Stimulated activated CD4-positive, alpha-beta T cell treated with anti-CD3 and anti-CD28 coated beads, Interleukin-12 subunit alpha, Interleukin-12 subunit beta, amount 100 ng/mL, for 48 hours (primary cell): ENCODE measurements around the gene SLC13A5.
"Not testable (repeated sequence)": the region's sequence is repeated elsewhere in the genome, so short reads cannot be mapped to it uniquely, and the experiment has no call there.

Experiments
- DNase-seq, 3 donors: peaks; one replicate each; pipeline ENCODE4 v3.0.0-alpha.2; 2020; ENCODE audit warnings: low read depth in 2 of 3, low spot score in 1 of 3

Gene SLC13A5

DNA sequence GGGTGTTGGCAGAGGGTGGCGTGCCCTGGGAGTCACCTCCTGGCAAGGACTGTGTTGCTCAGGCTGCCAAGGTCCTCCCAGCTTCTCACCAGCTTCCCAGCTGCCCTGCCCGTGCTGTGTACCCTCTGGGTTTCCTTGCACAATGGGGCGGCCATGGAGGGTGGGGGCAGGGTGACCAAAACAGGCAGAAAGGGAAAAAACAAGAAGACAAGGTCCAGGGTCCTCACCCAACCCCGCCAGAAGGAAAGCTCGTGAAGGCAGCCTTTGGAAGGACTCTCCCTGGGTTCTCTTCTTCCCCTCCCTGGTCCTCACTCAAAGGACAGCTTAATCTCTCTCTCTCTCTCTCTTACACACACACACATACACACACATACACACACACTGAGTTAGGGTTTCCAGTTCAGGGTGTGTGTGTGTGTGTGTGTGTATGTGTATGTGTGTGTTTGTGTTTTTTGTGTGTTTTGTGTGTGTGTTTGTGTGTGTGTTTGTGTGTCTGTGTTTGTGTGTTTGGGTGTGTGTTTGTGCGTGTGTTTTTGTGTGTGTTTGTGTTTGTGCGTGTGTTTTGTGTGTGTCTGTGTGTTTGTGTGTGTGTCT, 2.0 kb downstream of the SLC13A5 start:
- no peak for DNase-seq

DNA sequence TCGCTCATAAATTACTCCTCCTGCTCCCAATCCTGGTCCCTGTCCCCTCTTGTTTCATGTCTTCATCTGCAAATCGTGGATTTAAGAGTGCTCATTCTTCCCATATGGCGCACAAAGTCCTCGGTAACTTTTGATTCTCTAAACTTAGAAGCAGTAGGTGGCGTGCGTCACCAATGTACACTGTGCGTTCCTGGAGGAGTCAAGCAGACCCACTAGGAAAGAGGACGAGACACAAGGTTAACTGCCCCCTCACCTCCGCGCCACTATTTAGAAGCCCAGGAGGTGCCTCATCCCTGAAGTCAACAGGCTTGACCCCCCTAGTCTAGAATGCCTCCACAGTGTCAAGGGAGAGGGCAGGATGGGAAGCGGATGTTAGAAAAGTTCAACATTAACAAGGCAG, 2.9 kb downstream of the SLC13A5 start:
- DNase-seq, result no peak

DNA sequence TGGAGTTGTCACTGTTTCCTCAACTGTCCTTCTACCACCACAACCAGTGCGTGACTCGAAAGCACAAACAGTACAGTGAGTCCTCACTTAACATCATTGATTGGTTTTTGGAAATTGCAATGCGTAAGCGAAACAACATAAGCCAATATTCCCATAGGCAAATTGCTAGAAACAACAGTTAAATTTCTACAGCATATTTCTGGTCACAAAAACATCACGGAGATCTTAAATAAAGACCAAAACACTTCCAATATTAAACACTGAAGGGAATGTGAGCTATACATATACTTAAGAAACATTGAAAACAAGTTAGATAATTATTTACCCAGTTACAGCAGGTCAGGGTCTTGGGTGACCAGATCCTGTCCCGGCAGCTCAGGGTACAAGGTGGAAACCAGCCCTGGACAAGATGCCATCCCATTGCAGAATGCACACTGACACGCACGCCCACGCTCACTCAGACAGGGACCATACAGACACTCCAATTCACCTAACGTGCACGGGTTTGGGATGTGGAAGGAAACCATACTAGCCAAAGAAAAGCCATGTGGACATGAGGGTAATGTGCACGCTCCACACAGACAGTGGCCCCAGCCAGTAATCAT, 4.7 kb downstream of the SLC13A5 start:
- DNase-seq, result no peak

DNA sequence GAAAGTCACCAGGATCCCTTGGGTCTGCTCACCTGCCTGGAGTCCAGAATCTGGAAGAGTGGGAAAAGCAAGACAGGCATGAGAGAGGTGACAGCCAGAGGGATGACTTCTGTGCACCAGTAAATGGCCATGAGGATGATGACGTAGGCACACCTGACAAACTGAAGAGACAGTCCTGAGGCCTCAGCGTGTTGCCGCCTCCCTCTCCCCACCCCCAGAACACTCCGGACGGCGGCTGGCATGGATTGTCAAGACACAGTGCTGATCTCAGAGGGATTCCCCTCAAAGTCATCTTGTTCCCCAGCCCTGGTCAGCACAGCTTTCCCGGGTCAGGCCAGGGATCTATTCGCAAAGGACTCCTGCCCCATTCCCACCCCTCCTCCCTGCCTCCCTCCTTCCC, 6.2 kb downstream of the SLC13A5 start:
- DNase-seq, result no peak

DNA sequence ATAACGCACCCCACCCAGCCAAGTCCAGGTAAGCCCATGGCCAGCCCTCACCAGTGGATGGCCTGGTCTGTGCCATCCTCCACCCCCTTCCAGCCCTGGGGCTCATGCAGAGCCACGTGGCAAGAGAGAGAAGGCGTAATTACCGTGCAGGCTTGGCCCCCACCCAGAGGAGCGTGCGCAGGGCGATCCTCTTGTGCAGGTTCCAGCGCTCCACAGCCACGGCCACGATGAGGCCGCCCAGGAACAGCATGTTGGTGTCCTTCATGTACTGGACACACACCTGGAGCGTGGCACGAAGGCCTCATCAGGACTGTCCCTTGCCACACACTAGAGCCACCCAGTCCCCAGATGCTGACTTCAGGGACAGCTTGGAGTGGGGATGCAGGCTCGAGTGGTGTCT, 6.7 kb downstream of the SLC13A5 start:
- no peak for DNase-seq

DNA sequence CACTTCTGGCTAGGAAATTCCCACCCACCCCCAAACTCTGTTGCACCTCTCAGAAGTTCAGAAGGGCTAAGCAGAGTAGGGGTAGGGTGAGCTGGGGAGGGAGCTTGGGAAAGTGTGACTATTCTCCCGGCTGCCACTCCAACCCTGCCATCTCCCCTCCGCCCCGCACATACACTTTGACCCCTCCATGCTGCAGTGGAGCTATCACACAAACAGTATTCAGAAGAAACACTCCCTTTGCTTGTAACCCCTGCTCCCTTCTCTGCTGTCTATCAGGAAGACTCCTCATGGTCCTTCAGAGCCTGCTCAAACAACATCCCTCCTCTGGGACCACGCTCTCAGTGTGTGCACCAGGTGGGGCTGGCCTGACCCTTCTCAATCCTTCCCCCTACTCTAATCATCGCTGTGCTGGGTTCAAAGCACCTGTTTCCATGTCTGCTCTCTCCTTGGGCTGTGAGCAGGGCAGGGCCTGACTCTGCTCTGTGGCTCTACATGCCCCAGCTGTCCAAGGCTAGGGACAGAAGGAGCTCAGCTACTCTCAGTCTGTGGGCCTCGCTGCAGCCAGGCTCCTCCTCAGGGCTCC, 8.6 kb downstream of the SLC13A5 start:
- DNase-seq, result no peak

DNA sequence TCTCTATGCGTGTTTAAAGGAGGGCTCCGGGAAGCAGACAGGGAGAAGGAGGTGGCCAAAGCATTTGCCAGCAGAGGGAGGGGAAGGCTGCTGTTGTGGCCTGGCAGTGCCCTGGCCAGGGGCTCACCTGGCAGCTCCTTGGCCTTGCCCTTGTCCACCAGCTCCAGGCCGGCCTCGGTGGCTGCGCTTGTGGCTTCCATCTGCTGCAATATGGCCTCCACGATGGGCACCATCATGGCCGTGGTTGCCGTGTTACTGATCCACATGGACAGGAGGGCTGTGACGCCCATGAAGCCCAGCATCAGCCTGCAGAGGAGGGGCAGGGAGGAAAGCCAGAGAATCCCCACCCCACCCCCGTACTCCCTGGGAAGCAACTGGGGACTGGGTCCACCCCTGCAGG, 9.4 kb downstream of the SLC13A5 start:
- DNase-seq, result no peak

DNA sequence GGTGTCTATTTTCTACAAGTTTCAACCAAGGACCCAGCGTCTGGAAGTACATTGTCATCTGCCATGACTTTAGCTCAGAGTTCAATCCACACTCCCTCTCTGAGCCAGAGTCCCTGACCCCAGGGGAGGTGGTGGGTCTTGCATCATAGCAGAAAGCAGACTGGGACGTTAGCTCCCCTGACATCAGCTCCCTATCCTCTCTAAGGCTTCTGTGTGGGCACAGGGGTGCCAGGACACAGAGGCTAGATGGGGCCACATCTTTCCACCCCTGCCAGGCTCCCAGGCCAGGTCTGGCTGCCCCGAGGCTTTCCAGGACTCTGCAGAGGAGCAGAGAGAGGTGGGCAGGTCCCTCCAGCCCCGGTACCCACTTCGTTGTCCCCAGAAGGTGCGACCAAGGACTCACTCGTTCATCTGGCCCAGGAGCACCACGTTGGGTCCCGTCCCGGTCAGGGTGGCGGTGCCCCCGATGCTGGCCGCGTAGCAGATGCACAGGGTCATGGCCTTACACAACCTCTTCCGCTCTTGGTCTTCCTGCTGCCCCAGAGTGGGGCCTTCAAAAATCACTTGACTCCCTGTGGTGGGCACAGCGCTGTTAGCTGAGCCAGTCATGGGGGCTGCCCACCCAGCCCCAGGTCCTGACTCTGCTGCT, 10.5 kb downstream of the SLC13A5 start:
- no peak for DNase-seq

DNA sequence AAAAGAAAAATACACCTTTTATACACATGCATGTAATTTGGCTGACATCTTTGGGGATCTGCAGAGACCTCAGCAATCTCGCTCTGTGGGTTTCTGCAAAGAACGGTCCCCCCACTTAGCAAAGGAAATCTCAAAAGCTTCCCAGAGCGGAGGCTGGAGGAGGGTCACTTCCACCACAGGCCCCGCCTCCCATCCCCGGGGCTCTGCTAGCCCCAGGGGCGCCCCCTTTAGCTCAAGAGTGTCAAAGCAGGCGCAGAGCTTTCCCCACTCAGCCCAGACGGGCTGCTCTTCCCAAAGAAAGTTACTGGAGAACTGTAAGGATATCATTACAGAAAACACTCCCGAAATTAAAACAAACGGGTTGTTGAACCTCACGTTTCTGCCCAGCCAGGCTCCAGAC, 11.4 kb downstream of the SLC13A5 start:
- peak; percentile 14 to 38 (median 16) for DNase-seq

DNA sequence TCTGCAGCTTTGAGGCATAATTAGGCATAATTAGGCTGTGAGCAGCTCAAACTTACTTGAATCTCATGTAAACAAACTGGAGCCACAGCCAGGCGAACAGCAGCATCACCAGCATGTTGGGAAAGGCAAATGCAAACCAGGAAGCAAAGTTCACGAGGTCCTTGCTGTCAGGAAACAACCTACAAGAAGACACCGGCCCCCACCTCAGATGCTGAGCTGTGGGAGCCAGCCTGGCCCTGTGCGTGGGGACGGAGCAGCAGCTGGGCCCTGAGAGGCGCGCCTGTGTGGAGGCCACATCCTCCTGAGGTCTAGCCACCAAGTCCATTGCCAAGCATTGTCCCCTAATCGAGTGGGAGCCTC, 12.2 kb downstream of the SLC13A5 start:
- no peak for DNase-seq

DNA sequence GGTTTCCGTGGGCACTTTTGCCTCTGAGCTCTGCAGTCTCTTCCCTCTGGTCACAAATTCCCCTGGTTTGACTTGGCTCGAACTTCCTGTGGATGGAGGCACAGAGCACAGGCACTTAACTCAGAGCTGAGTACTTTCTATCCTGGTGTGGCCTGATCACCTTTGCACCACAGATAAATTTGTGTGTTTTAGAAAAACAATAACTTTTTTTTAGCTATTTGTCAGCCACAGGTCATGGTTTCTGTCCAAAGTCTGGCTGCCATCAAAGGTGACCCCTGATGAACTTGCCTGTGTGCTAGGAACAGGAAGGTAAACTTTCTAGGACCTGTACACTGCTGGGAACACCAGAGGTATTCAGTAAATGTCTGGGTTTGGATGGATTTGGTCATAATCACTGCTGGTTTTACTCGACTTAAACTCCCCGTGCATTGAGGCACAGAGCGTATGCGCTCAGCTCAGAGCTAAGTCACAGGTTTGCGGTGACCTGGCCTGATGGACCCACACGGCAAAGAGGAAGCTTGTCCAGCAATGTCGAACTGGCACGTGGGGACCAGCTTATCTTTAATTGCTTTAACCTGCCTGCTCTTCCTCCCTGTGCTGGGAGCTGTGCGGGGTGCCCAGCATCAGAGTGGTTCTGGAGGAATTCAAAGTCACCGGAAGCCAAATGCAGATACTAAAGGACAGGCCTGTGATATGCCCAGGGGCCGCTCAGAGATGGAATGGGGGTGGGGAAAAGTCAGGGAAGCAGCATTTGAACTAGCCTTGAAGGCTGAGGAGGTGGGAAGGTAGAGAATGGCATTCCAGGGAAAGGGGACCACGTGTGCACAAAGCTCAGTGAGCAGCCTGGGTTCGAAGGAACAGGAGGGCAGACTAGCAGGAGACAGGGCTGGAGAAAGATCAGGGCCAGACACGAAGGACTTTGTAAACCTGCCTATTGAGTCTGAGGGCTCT, 12.9 kb downstream of the SLC13A5 start:
- no peak for DNase-seq

DNA sequence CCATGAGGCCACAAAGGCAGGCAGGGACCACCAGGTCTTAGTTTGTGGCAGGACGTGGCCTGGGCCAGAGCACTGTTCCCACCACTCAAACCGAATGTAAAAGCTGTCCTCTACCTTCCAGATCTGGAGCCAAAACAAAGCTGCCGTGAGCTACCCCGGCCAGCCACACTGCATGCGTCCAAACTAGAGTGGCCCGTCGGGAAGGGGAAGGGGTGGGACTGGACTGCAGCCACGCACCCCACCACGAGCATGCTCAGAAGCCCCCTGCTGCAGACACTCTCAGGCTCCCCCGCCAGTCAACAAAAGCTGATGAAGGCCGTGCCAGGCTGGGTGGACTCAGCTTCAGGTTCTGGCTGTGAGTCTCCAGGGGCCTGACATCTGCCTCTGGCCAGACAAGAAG, 15.2 kb downstream of the SLC13A5 start:
- no peak for DNase-seq

DNA sequence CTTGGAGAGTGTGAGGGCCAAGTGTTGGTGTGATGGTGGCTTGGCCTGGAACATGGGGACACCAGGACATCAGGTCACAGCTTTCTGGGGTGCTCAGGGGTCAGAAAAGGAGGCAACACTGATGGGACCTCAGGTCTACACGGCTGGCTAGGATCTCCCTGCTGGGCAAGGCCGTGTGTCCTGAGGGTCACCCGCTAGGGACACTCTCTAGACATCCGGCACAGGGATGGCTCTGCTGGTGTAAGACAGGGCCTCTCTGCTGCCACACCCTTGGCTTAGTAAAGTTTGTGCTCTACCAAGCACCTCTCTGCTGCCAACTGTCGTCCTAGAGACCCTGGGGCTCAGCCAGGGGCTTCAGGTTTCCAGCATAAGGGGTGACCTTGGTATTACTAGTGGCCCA, 16.3 kb downstream of the SLC13A5 start:
- DNase-seq, result no peak

DNA sequence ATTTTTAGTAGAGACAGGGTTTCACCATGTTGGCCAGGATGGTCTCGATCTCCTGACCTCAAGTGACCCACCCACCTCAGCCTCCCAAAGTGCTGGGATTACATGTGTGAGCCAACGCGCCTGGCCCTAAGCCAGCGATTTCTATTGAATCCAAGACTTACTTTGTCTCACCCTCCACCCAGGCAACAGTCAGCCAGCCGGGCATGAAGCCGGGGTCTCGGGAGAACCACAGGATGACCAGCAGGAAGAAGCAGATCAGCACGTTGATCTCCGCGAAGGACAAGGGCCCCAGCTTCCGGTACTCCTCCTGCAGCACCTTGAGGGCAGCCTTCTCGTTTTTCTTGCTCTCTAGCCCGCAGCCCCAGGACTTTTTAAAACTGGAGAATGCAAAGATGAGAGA, 17.6 kb downstream of the SLC13A5 start:
- no peak for DNase-seq

DNA sequence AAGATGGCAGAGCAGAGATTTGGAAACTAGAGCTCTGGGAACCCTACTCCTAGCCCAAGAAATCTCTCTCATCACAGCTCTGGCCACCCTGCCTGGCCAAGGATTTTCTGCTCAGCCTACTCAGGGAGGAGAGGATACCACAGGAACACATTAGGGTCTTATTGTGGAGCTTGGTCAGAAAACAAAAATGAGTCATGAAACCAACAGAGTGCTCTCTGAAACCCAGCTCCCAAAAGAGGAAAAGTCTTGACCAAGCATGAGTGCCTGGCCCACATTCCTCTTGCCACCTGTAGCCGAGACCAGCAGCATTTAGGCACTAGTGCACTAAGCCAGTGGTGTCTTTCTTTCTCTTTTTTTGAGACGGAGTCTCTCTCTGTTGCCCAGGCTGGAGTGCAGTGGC, 18.1 kb downstream of the SLC13A5 start:
- DNase-seq, result no peak

DNA sequence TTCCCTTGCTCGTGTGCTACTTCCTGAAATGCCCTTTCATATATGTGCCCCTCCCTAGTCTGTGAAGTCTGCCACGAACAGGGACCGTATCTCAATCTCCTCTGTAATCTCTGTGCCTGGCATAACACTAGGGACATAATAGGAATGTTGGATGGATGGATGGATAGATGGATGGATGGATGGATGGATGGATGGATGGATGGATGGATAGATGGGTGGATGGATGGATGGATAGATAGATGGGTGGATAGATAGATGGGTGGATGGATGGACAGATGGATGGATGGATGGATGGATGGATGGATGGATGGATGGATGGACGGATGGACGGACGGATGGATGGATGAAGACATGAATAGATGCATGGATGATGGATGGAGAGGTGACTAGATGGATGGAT, 21.2 kb downstream of the SLC13A5 start:
- not testable (repeated sequence) for DNase-seq

DNA sequence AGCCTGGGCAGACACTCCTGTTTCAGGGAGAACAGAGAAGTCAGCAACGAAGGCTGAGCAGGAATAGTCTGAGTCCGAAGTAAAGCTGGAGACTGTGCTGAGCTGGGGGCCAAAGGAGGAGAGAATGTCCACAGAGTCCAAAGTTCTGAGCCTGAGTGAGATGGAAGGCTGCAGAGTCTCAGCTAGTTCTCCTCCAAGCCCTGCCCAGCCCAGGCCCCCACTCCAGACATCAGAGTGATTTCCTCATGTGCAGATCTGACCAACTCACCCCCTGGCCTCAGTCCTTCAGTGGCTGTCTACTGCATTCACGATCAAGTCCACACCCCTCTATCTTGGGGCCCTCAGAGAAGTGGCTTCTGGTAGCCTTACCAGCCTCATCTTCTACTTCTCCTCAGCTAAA, 21.6 kb downstream of the SLC13A5 start:
- DNase-seq, result no peak

DNA sequence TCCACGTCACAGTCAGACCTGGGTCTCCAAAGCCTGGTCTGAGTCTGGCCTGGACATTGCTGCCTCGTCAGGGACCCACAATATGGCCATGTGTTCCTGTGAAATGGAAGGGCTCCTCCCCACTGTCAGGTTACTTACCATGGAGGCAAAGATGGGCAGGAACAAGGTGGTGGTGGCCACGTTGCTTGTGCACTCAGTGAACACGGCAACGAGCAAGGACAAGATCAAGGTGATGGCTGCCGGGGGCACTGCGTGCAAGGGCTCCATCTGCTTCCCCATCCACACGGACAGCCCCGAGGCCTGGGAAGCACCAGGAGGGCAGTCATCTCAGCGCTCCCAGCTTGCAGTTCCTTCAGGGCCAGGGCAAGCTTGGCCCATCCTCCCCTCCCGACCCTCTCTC, 22.5 kb downstream of the SLC13A5 start:
- no peak for DNase-seq

DNA sequence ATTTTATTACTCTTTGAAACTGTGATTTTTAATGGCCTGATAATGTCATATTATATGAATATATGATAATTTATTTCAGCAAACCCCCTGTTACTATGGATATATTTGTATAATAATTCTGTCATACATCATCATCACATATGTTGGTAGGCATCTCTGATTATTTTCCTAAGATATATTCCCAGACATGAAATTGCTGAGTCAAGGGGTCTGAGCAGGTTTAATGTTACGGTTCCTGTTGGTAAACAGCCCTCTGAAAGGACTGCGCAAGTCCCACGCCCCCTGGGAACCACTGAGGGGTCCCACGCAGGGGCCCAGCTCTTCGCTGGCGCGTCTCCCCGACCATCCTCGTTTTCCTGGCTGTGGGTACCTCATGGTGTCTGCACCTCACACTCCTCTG, 24.2 kb downstream of the SLC13A5 start:
- DNase-seq, result no peak

DNA sequence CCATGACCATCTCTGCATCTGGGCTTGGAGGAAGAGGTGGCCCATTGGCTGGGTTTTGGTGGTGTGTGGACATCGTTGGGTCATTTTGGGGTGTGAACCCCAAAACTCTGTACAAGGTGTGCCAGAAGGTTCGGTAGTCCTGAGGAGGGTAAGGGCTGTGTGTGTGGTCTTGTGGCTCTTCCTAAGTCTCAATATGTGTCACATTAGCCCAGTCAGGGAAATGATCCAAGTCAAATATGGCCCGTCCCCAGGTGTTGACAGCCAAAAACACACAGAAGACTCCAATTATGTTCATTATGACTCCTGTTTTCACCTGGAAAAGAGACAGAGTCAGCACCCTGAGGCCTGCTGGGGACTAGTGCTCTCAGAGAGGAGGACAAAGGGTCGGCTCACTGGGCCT, 27.1 kb downstream of the SLC13A5 start:
- DNase-seq, result no peak

DNA sequence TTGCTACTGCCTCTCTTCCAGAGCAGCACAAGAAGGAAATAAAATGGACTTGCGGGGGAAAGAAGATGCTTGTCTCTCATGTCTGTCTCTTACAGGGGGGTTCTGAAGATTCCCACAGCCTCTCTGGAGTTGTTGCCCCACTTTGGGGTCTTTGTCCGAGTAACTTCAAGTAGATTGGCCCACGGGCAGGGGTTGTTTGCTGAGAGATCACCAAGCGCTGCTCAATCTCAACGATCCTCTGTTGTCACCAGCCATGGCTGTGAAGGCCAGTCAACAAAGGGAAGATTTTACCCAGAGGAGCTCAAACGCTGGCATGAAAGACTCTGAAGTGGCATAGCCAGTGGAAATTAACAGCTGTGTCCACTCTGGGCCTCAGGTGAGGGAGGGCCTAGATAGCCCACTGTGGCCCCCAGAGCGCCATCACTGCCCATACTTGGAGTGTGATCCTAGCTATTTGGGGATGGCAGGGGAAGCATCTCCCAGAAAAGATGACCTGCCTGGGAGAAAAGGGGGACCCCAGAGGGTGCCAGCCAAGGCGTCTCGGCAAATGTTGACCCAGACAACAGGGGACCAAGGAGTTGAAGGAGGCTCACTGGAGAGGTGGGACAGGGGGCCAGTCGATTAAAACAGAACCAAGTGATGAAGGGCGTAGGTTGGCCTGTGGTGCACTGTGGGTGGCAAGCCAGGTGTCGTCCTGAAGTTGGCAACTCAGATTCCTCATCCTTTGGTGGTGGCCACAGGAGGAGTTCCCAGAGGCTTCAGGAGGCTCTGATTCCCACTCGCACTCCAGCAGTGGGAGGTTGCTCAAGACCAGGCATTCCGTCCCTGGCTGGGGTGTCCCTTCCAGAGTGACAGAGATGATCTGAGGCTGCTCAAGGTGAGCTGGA, 28.0 kb downstream of the SLC13A5 start:
- DNase-seq, result no peak
